Frontal cortex (tissue), 4 donors: ENCODE measurements around the gene SNTB2. TPM values are rescaled to one million over a fixed set of nuclear protein-coding genes. Genes with fewer than 3 reads are reported as not detected.

Source experiments
- DNase-seq, 2 donors: peaks; one replicate each; pipeline ENCODE4 v3.0.0; 2012; ENCODE audit warnings: low spot score in 2 of 2
- FAIRE-seq: peaks from 2 replicates; lab custom pipeline; 2012; peaks lifted over from hg19 to GRCh38; lab: Jason Lieb, UNC
- total RNA-seq: library from RNA; depleted of rRNA; stranded (reverse); fragments of >200 nt; gene quantifications from one replicate; pipeline ENCODE4 v1.2.3, GENCODE V29; 2014
- donor health status: control.
- donor health status: control.
- donor health status: control.

The SNTB2 gene
- total RNA-seq, 1 donor from 2014 or later: 12.2 TPM

DNA sequence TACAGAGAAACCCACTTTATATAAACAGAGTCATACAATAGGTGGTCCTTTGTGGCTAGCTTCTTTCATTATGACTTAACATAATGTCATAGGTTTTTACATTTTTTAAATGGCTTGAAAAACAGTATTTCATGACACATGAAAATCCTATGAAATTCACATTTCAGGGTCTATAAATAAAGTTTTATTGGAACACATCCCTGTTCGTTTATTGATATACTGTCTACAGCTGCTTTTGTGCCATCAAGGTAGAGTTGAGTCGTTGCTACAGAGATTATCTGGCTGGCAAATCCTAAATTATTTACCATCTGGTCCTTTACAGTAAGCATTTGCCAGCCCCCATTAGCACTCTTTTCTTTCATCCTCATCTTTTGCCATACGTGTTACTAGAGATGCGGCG lies 126.5 kb downstream of the SNTB2 start:
- no peak for DNase-seq
- FAIRE-seq: no peak

DNA sequence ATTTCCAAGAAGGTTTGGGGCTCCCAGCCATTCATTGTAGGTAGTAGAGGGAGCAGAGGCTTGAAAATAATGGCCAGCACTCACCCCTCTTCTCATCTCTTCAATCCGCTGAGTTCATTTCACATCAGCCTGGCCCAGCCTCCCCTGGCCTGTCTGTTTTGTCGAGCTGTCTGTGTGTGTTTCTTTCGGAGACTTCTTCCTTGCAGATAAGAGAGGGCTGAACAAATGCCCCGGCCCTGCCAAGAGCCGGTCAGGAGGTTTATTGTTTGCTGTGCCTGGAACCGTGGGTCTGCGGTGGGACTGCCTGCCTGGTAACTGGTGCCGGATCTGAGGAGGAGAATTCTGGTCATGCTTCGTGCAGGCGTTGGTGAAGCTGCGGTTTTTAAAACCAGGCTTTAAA lies 127.6 kb downstream of the SNTB2 start:
- FAIRE-seq (no peak), DNase-seq (no peak)

DNA sequence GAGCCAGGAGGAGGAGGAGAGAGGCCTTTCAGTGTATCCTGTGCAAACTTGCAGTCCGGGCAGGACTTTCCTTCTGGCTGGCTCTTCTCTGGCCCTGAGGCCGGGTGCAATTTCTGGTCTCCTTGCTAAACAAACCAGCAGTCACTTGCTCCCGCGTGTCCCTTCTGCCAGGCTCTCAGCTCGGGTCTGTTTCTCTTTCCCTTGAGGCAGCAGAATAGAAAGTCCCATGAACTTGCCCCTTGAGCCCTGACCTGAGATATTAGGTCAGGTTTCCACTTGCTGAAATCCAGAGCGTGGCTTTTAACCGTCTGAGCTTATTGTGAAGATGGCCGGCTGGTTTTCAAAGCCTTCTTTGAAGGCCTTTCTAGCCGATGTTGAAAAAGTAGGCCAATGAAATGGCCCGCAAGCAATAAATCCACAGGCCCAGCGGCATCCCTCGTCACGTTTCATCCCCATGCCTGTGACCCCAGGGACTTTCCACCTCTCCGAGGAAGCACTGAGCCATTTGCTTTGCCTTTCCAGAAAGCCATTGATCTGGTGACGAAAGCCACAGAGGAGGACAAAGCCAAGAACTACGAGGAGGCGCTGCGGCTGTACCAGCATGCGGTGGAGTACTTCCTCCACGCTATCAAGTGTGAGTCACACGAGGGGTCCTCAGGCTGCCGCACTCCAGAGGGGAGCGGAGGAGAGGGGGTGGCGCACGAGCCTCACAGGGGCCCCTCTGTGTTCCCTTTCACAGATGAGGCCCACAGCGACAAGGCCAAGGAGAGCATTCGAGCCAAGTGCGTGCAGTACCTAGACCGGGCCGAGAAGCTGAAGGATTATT lies 128.7 kb downstream of the SNTB2 start:
- FAIRE-seq: no peak

DNA sequence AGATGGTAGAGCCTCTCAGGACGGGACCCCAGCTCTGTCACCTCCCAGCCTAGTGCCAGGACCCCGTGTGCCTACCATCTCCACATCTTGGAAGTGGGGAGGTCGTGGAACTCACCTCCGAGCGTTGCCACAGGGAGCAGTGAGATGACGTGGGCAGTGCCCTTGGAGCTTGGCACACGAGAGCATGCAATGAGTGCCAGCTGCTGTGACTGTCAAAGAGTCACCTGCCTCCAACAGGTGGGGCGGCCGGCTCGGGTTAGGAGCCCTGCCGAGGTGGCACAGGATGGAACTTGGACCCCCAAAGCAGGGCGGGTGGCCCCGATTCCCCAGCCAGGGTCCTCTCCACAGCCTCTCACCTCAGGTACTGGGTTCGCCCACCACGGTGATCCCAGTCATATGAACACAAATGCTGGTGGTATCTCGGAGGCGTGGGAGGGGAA lies 129.7 kb downstream of the SNTB2 start:
- DNase-seq (no peak), FAIRE-seq (no peak)

More for the DNA sequence above, 128.7 kb downstream of the SNTB2 start:
- DNase-seq: peak in 1 of 2 donors; percentile 15

DNA sequence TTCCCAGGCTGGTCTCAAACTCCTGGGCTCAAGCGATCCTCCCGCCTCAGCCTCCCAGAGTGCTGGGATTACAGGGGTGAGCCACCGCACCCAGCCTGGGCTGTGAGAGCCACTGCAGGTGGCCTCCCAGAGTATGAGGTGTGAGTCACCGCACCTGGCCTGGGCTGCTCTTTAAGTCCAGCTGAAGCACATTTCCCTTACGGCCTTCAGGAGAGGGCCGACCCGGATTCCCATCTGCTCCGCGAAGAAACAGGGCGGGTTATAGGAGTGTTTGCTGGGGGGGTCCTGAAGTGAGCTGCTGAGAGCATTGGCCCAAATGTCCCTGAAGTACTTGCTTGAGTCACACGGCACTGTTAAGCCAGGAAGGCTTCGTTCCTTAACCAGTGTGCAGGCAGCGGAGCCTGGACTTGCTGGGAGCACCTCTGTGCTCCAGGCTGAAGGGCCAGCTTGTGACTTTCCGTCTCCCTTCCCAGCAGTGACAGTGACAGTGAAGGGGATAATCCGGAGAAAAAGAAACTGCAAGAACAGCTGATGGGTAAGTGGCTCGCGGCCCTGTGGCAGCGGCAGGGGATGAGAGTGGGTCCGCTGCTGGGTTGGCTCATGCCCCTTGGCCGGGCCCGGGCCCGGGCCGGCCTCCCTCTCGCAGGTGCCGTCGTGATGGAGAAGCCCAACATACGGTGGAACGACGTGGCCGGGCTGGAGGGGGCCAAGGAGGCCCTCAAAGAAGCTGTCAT lies 131.4 kb downstream of the SNTB2 start:
- no peak for DNase-seq
- no peak for FAIRE-seq

DNA sequence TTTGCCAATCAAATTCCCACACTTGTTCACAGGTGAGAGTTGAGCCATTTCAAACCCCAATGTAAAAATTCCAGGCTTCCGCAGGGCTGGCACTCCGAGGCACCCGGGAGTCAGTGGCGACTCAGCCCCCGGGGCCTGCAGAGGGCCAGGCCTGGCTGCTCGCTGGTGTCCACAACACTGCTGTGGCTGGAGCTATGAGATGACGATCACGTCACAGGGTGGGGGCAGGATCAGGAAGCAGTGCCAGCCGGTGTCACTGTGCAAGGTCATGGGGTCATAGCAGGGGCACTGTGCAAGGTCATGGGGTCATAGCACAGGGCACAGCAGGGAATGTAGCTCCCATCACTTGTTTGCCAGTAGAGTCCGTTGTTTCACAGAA lies 131.9 kb downstream of the SNTB2 start:
- DNase-seq (no peak), FAIRE-seq (no peak)

DNA sequence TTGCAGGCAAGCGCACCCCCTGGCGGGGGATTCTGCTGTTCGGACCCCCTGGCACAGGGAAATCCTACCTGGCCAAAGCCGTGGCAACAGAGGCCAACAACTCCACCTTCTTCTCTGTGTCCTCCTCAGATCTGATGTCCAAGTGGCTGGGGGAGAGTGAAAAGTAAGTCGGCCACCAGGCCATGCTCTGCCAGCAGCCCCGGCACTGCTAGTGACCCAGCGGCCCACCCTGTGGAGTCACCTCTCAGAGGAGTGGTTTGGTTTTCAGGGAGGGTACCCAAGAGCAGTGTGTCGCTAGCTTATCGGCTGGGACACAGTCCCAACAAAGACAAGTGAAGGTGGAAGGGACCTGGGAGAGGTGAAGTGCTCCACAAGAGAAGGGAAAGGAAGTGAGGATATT lies 132.4 kb downstream of the SNTB2 start:
- FAIRE-seq: no peak
- DNase-seq: no peak

DNA sequence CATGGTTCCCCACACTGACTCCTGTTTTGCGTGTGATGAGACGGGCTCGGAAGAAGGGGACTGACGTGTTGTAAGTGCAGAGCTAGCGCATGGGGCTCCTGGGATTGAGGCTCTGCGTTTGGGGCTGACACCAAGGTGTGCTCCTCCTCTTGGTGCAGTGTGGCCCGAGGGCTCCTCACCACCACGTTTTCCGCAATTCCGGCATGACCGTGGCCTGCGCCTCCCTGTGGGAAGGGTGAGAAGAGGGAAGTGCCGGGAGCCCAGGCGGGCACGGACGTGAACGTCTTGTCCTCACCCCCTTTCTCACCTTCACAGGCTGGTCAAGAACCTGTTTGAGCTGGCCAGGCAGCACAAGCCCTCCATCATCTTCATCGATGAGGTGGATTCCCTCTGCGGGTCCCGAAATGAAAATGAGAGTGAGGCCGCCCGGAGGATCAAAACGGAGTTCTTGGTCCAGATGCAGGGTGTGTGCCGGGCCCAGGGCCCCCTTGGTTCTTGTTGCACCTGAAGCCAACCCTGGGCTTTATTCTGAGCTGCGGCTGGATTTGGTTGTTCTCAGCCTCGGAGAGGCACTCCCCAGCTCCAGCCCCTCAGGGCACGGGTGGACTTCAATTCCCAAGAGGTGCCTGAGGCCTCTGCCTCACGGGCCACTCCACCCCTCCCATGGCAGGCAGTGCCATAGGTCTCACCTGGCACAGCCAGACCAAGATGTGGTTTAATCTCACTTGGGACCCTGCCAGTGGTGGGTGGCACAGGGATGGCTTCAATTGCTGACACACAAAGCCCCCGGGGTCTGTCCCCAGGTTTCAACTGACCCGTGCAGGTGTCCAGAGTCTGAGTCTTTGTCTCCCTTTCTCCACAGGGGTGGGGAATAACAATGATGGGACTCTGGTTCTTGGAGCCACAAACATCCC lies 133.1 kb downstream of the SNTB2 start:
- DNase-seq: no peak
- FAIRE-seq: no peak

DNA sequence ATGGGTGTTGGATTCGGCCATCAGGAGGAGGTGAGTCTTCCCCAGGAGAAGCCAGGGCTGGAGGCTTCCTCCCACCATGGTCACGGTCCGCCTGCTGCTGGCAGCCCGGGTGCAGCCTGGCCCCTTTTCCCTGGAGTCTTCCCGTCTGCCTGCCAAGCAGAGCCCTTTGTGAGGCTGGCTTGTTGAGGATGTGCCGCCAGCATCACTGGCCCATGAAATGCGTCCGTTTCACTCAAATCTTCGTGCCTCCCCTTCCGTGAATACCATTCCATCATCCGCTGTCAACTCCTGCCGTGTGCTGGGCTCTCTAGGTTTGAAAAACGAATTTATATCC lies 133.7 kb downstream of the SNTB2 start:
- FAIRE-seq (no peak), DNase-seq (no peak)

DNA sequence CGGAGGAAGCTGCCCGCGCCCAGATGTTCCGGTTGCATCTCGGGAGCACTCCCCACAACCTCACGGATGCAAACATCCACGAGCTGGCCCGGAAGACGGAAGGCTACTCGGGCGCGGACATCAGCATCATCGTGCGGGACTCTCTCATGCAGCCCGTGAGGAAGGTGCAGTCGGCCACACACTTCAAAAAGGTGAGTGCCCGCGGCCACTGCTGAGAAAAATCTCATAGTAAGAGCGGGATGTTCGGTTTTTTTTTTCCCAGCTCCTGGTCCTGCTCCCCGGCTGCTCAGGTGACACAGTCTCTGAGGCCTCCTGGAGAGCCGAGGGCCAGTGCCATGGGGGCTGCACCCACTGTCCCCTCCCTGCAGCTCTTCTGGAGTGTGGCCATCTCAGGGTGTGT lies 134.1 kb downstream of the SNTB2 start:
- FAIRE-seq: no peak
- DNase-seq: no peak

DNA sequence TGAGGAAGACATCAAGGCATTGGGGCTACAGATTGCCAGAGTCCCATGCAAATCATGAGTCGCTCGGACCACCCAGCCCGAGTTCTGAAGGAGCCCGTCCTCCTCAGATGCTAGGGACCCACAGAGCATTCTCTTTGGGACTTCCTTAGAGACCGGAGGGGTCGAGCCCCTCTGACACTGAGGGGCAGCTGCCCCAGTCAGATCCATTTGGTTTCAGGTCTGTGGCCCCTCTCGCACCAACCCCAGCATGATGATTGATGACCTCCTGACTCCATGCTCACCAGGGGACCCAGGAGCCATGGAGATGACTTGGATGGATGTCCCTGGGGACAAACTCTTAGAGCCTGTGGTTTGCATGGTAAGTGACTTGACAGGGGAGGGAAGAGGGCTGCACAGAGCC lies 135.4 kb downstream of the SNTB2 start:
- FAIRE-seq (no peak), DNase-seq (no peak)

DNA sequence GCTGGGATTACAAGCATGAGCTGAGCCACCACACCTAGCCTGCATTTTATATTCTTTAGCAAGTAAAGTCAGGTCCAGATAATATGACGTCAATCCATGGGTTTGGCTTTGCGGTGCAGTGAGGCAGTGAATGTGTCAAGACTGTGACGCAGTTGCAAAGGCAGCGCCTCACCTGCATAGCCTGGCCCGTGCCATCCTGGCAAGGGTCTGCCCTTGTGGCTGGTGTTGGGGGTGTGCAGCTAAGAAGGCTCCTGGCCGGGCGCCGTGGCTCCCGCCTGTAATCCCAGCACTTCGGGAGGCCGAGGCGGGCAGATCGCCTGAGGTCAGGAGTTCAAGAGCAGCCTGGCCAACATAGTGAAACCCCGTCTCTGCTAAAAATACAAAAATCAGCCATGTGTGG lies 136.5 kb downstream of the SNTB2 start:
- FAIRE-seq: no peak
- no peak for DNase-seq

DNA sequence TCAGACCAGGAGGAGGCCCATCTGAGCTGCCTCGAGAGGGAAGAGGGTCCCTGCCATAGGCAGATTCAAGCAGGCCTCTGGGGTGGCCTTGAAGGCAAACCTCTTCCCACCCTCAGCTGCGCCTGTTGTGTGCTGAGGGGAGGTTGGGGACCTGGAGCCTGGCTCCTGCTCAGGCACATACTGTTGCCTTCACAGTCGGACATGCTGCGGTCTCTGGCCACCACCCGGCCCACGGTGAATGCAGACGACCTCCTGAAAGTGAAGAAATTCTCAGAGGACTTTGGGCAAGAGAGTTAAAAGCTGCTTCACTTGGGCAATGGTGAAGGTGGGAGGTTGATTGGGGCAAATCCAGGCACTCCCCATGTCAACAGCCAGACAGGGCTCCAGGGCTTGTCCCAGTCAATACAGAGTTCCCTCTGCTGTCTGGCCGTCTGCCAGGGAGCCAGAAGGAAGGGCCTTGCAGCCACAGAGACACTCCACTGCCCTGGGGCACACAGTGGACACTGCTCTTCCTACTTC lies 137.1 kb downstream of the SNTB2 start:
- DNase-seq: no peak

DNA sequence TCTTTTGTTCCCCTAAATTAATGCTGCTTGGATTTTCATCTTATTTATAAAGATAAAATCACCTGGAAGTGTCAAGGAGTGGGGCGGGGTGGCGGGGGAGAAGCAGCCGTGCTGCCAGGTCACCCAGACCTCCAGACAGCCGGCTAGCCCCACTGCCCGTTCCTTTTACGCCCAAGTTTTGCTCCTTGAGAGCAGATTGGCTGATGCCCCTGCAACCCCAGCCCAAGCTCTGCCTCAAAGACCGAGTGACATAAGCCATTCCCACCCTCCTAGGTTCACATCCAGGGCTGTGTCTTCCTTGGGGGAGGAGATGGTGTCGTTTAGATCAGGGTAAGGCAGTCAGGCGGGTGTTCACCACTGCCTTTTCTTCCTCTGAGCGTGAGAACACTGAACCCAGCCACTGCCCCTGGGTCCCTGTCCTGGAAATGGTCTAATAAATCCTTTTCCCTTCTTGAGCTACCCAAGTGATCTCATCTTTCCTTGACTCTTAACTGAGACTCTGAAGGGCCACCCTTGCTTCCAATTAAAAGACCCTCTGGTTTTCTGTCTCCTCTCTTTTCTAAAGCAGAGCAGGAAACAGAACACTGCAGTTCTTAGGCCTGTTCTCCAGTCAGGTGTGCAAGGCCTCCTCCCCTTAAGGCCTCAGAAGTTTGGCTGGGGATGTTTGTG lies 137.8 kb downstream of the SNTB2 start:
- FAIRE-seq (no peak), DNase-seq (no peak)

More for the DNA sequence above, 137.1 kb downstream of the SNTB2 start:
- no peak for FAIRE-seq

DNA sequence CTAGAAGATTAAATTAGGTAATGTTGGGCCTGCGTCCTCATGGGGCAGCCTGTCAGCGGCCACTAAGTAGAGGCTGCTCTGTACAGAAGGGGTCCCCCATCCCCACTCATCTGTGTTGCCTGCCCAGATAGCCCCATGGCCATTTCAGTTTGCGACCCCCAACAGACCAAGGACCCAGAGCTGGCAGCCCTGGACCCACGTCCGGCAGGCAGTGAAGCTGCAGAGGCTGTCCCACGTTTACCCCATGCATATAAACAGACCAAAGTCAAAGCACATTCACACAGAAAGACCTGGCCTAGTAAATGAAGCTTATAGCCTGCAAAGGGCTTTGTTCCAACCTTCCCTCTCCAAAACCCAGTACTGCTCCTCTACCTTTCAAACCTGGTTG lies 138.8 kb downstream of the SNTB2 start:
- no peak for DNase-seq
- no peak for FAIRE-seq

DNA sequence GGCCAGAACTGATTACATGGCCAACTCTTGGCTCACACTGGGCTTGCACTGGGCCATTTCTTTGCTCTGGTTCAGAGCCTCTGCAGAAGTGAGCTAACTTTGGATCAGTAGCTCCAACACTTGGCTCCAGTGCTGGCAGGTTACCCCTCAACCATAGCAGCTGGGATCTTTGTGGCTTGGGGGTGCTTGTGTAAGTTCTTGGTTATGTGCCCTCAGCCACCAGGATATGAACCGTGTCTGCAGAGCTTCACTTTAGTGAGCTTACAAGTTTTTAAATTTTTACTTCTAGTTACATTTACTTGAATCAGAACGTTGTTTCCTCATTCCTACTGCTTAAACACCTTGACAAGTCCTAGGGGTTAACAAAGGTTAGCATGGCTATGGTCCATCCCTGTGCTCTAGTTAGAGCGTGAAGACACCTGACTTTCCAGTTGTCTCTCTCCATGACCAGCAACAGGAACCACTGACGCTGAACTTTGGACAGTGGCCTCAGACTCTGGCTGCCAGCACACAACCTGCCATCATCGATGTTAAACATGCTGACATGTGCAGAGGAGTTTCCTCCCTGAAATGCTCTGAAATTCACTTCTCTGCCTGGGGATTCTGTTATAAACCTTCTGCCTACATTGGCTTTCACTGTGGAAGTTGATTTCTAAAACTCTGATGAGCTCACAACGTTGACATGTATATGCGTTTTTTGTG lies 139.4 kb downstream of the SNTB2 start:
- FAIRE-seq: no peak
- DNase-seq: no peak

DNA sequence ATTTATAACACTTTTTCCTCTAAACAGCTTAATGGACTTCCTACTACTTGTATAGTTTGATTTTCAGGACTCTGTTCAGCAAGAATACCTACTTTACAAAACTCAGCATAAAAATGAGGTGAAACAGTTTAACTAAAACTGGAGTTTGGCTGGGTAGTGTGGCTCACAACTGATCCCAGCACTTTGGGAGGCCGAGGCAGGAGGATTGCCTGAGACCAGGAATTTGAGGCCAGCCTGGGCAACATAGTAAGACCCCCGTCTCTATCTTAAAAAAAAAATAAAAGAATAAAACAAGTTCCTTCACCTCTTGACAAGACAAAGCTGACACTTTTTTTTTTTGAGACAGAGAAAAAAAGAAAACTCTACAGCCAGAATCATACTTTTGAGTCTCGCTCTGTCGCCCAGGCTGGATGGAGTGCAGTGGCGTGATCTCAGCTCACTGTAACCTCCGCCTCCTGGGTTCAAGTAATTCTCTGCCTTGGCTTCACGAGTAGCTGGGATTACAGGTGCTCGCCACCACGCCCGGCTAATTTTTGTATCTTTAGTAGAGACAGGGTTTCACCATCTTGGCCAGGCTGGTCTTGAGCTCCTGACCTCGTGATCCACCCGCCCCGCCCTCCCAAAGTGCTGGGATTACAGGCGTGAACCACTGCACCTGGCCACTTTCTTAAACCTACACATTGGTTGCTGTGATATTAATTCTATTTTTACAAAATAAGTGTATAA lies 140.8 kb downstream of the SNTB2 start:
- DNase-seq (no peak), FAIRE-seq (no peak)

DNA sequence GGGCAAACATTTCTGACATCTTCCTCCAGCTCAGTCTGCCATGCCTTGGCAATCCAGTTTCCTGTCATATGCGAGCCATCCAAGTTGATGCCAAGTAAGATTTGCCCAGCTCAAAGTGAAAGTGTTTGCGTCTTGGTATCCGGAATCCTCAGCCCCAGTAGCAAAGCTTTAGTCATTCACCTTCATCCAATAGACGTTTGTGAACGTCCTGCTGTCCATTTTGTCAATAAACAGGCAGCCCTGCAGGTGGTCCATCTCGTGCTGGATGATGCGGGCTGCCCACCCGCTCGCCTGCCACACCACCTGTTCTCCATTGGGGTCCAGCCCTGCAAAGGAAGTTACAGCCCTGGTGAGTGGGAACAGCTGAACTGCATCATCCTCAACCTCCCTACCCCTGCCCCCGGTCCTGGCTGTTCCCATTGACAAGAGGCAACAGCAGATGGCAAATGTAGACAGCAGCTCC lies 141.9 kb downstream of the SNTB2 start:
- FAIRE-seq: no peak

More for the DNA sequence above, 141.9 kb downstream of the SNTB2 start:
- no peak for DNase-seq
